GM12892 (cell line): Measurements from ENCODE around the gene HDDC2.

Source experiments
- POLR2A ChIP-seq: IDR thresholded peaks from 2 replicates; pipeline ENCODE4 v1.6.1; 2011; ENCODE audit warnings: low read depth, low read length, control low read depth
- POLR2AphosphoS5 ChIP-seq: IDR thresholded peaks from 2 replicates; pipeline ENCODE4 v1.6.1; 2011; ENCODE audit warnings: low read depth, low read length, control low read depth
- TAF1 ChIP-seq: IDR thresholded peaks from 2 replicates; pipeline ENCODE4 v1.6.1; 2011; ENCODE audit warnings: low read depth, mild to moderate bottlenecking, control low read depth, low read length, borderline replicate concordance

DNA sequence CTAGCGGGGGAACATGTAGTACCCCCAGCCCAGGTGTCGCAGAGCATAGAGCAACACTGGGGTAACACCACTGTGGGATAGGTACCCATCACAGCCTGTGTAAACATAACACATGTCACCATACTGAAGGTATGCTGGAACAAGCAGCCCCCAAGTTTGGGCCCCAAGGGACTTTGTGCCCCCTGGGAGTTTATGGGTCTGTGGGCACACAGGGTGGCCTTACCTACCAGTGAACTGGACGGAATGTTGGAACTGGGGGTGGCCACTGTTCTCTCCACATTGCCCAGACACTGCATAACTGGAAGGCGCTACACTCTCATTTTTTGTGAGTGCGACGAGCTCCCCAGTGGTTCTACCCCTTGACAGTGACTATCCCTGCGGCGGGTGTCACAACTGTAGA lies 28.5 kb downstream of the HDDC2 start:
- TF ChIP-seq TAF1 = no peak
- no peak for TF ChIP-seq POLR2A
- no peak for TF ChIP-seq POLR2AphosphoS5
